SK-N-SH (cell line): ENCODE results near the gene SWAP70. TPM values are rescaled to one million over a fixed set of nuclear protein-coding genes. Genes with fewer than 3 reads are reported as not detected.

Experiments used
- CTCF ChIA-PET: fragments of 300-600, 350-600 bp; formaldehyde crosslinking; extraction: SDS; loops from one replicate; lab custom pipeline; 2021; lab: Yijun Ruan, JAX
- POLR2A ChIA-PET: fragments of 350-600 bp; sonication (Branson Sonifier 250); formaldehyde crosslinking; extraction: SDS; loops from one replicate; lab custom pipeline; 2020; ENCODE audit warnings: antibody characterized with exemption, inconsistent platforms; lab: Yijun Ruan, JAX
- DNase-seq: peaks from one replicate; pipeline ENCODE4 v3.0.0; 2012
- H2AFZ ChIP-seq: fragments of 200-600 bp; sonication (generic); 2 replicates; pipeline ENCODE4 v1.8.1; 2016; ENCODE audit warnings: antibody characterized with exemption, mild to moderate bottlenecking, low read depth
- H3F3A ChIP-seq: fragments of 200-600 bp; sonication (generic); replicated peaks from 2 replicates; pipeline ENCODE3; 2016; ENCODE audit warnings: antibody characterized with exemption, mild to moderate bottlenecking; ENCODE audit not compliant: insufficient read depth
- H3K27ac ChIP-seq, 2 experiments: fragments of 200-500 bp in 1 of 2; fragments of 200-600 bp in 1 of 2; sonication (Bioruptor generic) in 1 of 2; sonication (generic), shearing (Covaris generic) in 1 of 2; 2 replicates each; pipeline versions ENCODE4 v1.5.1 to v1.6.1; 2014 to 2016; ENCODE audit warnings: low read depth in 2 of 2, inconsistent platforms in 1 of 2, low read length in 1 of 2, mild to moderate bottlenecking in 1 of 2, mixed read lengths in 1 of 2
- H3K27me3 ChIP-seq: fragments of 200-600 bp; sonication (generic), shearing (Covaris generic); 2 replicates; pipeline ENCODE4 v1.6.1; 2016; ENCODE audit warnings: mixed run types; ENCODE audit not compliant: insufficient read depth
- H3K36me3 ChIP-seq, 2 experiments: fragments of 200-500 bp in 1 of 2; fragments of 200-600 bp in 1 of 2; sonication (Bioruptor generic) in 1 of 2; sonication (generic) in 1 of 2; replicated peaks in 1 of 2; 2 replicates each; pipeline versions ENCODE3 to v1.5.1; 2014 to 2016; ENCODE audit warnings: low read length in 1 of 2, mild to moderate bottlenecking in 1 of 2; ENCODE audit not compliant: insufficient read depth in 2 of 2, control insufficient read depth in 1 of 2
- H3K4me1 ChIP-seq, 2 experiments: fragments of 200-500 bp in 1 of 2; fragments of 200-600 bp in 1 of 2; sonication (Bioruptor generic) in 1 of 2; sonication (generic), shearing (Covaris generic) in 1 of 2; 2 replicates each; pipeline versions ENCODE4 v1.5.1 to v1.6.1; 2014 to 2016; ENCODE audit warnings: low read depth in 1 of 2, low read length in 1 of 2, mixed run types in 1 of 2; ENCODE audit not compliant: insufficient read depth in 2 of 2, control insufficient read depth in 1 of 2
- H3K4me2 ChIP-seq: fragments of 200-600 bp; sonication (generic), shearing (Covaris generic); 2 replicates; pipeline ENCODE4 v1.6.1; 2017; ENCODE audit warnings: mixed run types
- H3K4me3 ChIP-seq, 2 experiments: fragments of 200-500 bp in 1 of 2; fragments of 200-600 bp in 1 of 2; sonication (Bioruptor generic) in 1 of 2; sonication (generic), shearing (Covaris generic) in 1 of 2; 2 replicates each; pipeline versions ENCODE4 v1.5.1 to v1.8.1; 2014 to 2016; ENCODE audit warnings: low read depth in 2 of 2, inconsistent platforms in 1 of 2, low read length in 1 of 2, mild to moderate bottlenecking in 1 of 2, mixed read lengths in 1 of 2, moderate library complexity in 1 of 2
- H3K79me2 ChIP-seq: fragments of 200-600 bp; sonication (generic); 2 replicates; pipeline ENCODE4 v1.8.1; 2017; ENCODE audit warnings: mild to moderate bottlenecking; ENCODE audit not compliant: insufficient read depth
- H3K9ac ChIP-seq: fragments of 200-600 bp; sonication (generic); 2 replicates; pipeline ENCODE4 v1.6.1; 2017; ENCODE audit warnings: mixed run types
- H3K9me2 ChIP-seq: fragments of 200-600 bp; sonication (generic); 2 replicates; pipeline ENCODE4 v1.6.1; 2017; ENCODE audit warnings: mixed run types
- H3K9me3 ChIP-seq: fragments of 200-600 bp; sonication (generic); 2 replicates; pipeline ENCODE4 v1.6.1; 2017; ENCODE audit warnings: mixed run types, mild to moderate bottlenecking, moderate library complexity
- H4K20me1 ChIP-seq: fragments of 200-600 bp; sonication (generic); 2 replicates; pipeline ENCODE4 v1.6.1; 2017; ENCODE audit warnings: mild to moderate bottlenecking, mixed run types; ENCODE audit not compliant: insufficient read depth
- CTCF ChIP-seq: fragments of 200-600 bp; sonication (generic); IDR thresholded peaks from 2 replicates; pipeline ENCODE4 v1.6.1; 2017; ENCODE audit warnings: antibody characterized with exemption, mild to moderate bottlenecking, moderate library complexity
- FOSL2 ChIP-seq: IDR thresholded peaks from 2 replicates; pipeline ENCODE4 v1.4.0; 2012; ENCODE audit warnings: low read depth, mild to moderate bottlenecking, moderate library complexity, borderline replicate concordance
- FOXM1 ChIP-seq: IDR thresholded peaks from 2 replicates; pipeline ENCODE4 v1.4.0; 2012; ENCODE audit warnings: low read depth, mild to moderate bottlenecking
- GABPA ChIP-seq: IDR thresholded peaks from 2 replicates; pipeline ENCODE4 v1.4.0; 2012; ENCODE audit warnings: low read depth, mild to moderate bottlenecking
- GATA2 ChIP-seq: sonication (generic); formaldehyde crosslinking; IDR thresholded peaks from 2 replicates; pipeline ENCODE4 v1.5.0; 2020; ENCODE audit warnings: mild to moderate bottlenecking, missing genetic modification reagents
- IRF3 ChIP-seq: fragments of 150-350 bp; IDR thresholded peaks from 2 replicates; pipeline ENCODE4 v1.6.1; 2016; ENCODE audit warnings: mild to moderate bottlenecking, low read depth, low read length
- MEF2A ChIP-seq: IDR thresholded peaks from 2 replicates; pipeline ENCODE4 v1.4.0; 2012; ENCODE audit warnings: low read depth, borderline replicate concordance
- MXI1 ChIP-seq: IDR thresholded peaks from 2 replicates; pipeline ENCODE4 v1.6.1; 2012; ENCODE audit warnings: mild to moderate bottlenecking, low read depth, low read length, improper control_type of control experiment
- NRF1 ChIP-seq: IDR thresholded peaks from 2 replicates; pipeline ENCODE4 v1.6.1; 2012; ENCODE audit warnings: low read depth, mild to moderate bottlenecking, low read length
- PBX3 ChIP-seq: IDR thresholded peaks from 2 replicates; pipeline ENCODE4; 2012
- RAD21 ChIP-seq: IDR thresholded peaks from 2 replicates; pipeline ENCODE4 v1.6.1; 2012; ENCODE audit warnings: mild to moderate bottlenecking, low read length
- REST ChIP-seq: IDR thresholded peaks from 2 replicates; pipeline ENCODE4 v1.6.1; 2012; ENCODE audit warnings: mild to moderate bottlenecking, low read depth, low read length, moderate library complexity
- SIN3A ChIP-seq: IDR thresholded peaks from 2 replicates; pipeline ENCODE4 v1.6.1; 2012; ENCODE audit warnings: low read depth, mild to moderate bottlenecking, low read length, moderate library complexity, borderline replicate concordance
- TEAD4 ChIP-seq: IDR thresholded peaks from 2 replicates; pipeline ENCODE4 v1.4.0; 2012; ENCODE audit warnings: mild to moderate bottlenecking, borderline replicate concordance; ENCODE audit not compliant: insufficient read depth
- USF1 ChIP-seq: IDR thresholded peaks from 2 replicates; pipeline ENCODE4 v1.4.0; 2012; ENCODE audit warnings: low read depth, borderline replicate concordance
- YY1 ChIP-seq: IDR thresholded peaks from 2 replicates; pipeline ENCODE4 v1.4.0; 2012; ENCODE audit warnings: low read depth, mild to moderate bottlenecking
- ZBTB33 ChIP-seq: IDR thresholded peaks from 2 replicates; pipeline ENCODE4 v1.4.0; 2012; ENCODE audit warnings: low read depth, borderline replicate concordance
- WGBS: methylation state at CpG from one replicate; pipeline ENCODE4 v1.1.6; 2017; ENCODE audit warnings: low lambda C conversion rate; 5-methylcytosine and 5-hydroxymethylcytosine counted together
- polyA plus RNA-seq, 3 experiments: library from polyadenylated mRNA; depleted of rRNA; stranded (reverse); fragments of >200 nt; gene quantifications; 2 replicates each; pipeline ENCODE4 v1.2.3, GENCODE V29; 2012

Gene SWAP70
- polyA plus RNA-seq, 1 of the 3 experiments (the other 2 are of a cell fraction), result 10.6 TPM

GRCh38 chr11:9633679-9634078 lies 30.2 kb upstream of the SWAP70 start:
- WGBS, result 58% methylated on average over 2 of the region's 2 CpGs
- POLR2A ChIA-PET, result no interaction called here

GRCh38 chr11:9636691-9637090 lies 27.2 kb upstream of the SWAP70 start:
- POLR2A ChIA-PET, result no interaction called here
- TF ChIP-seq FOXM1 (no peak), ZBTB33 (no peak), NRF1 (no peak), IRF3 (no peak), GATA2 (CRISPR knock-in tag) (no peak), FOSL2 (no peak), PBX3 (no peak), MEF2A (no peak), TEAD4 (no peak), REST (no peak), MXI1 (no peak), CTCF (no peak), GABPA (no peak)

More at GRCh38 chr11:9633679-9634078, 30.2 kb upstream of the SWAP70 start:
- no peak for DNase-seq
- peaks cover 3% of the 10 kb centered on the region for H3F3A ChIP-seq
- H3K36me3 ChIP-seq, result no peaks in the 10 kb centered on the region
- no peaks in the 10 kb centered on the region for H3K4me1 ChIP-seq
- H4K20me1 ChIP-seq, result no peaks in the 10 kb centered on the region
- no peak for TF ChIP-seq FOXM1
- no peak for TF ChIP-seq YY1
- no peak for TF ChIP-seq USF1
- no peak for TF ChIP-seq RAD21
- TF ChIP-seq FOSL2, result no peak
- TF ChIP-seq SIN3A, result no peak
- TF ChIP-seq GABPA, result no peak
- TF ChIP-seq NRF1, result no peak
- CTCF ChIA-PET, result no interaction called here
- no peak overlapping the region for H3K9ac ChIP-seq
- no peak overlapping the region for H3K4me3 ChIP-seq
- H3K9me3 ChIP-seq, result no peaks in the 10 kb centered on the region
- H3K4me2 ChIP-seq, result no peak overlapping the region
- H3K9me2 ChIP-seq, result no peaks in the 10 kb centered on the region
- H3K79me2 ChIP-seq, result no peaks in the 10 kb centered on the region
- no peak overlapping the region for H2AFZ ChIP-seq
- no peaks in the 10 kb centered on the region for H3K27me3 ChIP-seq
- H3K27ac ChIP-seq, result no peak overlapping the region

More at GRCh38 chr11:9636691-9637090, 27.2 kb upstream of the SWAP70 start:
- no peaks in the 10 kb centered on the region for H4K20me1 ChIP-seq
- 67% methylated on average over 1 of the region's 1 CpG for WGBS
- no peak overlapping the region for H3K4me2 ChIP-seq
- H3K9me2 ChIP-seq, result no peaks in the 10 kb centered on the region
- no peaks in the 10 kb centered on the region for H3K79me2 ChIP-seq
- no peak overlapping the region for H3K27ac ChIP-seq
- no peak overlapping the region for H3K9ac ChIP-seq
- no peak for DNase-seq
- H3K9me3 ChIP-seq, result no peaks in the 10 kb centered on the region
- H3K27me3 ChIP-seq, result no peaks in the 10 kb centered on the region
- H3K4me1 ChIP-seq, result no peaks in the 10 kb centered on the region
- H3K36me3 ChIP-seq, result no peaks in the 10 kb centered on the region
- H2AFZ ChIP-seq, result no peak overlapping the region
- CTCF ChIA-PET, result no interaction called here
- no peaks in the 10 kb centered on the region for H3F3A ChIP-seq
- H3K4me3 ChIP-seq, result no peak overlapping the region
